ENCODE results near the gene DNAH17. TPM values are rescaled to one million over a fixed set of nuclear protein-coding genes. Genes with fewer than 3 reads are reported as not detected.

DNAH17 gene
- total and polyA plus RNA-seq, 2 of the 13 experiments (the other 11 are each of a cell fraction or from before 2014, with no cell fraction given): 0.86 to 1.6 TPM

DNA sequence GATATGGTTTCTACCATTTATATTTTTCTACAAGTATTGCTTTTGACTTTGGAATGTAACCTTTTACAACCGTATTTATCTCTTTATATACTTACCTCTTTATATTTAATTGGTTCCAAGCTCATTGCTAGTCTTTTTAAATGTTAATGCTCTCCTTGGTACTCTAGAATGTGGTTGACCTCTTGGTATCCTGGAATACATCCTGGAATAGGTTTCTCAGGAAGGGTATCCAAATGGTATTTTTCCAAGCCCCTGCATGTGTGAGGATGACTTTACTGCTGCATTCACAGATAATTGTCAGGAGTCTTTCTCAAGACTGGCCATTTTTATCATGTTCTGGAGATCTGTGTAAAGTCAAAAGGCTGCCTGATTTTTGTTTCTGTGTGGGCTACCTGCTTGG lies 30.2 kb downstream of the DNAH17 start:
- H2AFZ ChIP-seq (ENCODE audit: low read length): no peak overlapping the region
- no peaks in the 10 kb centered on the region for H3K79me2 ChIP-seq (ENCODE audit: insufficient read depth, low read length)
- ChIA-PET CTCF (ENCODE audit: low intra/inter-chr PET ratio, low total read pairs) (no interaction called here), POLR2A (no interaction called here)
- FAIRE-seq: no peak
- in situ Hi-C loops (cut with HindIII; ENCODE audit: extremely low pct_ligation_motif_present, low pct_unique_long_range_greater_than_20kb) (no loop called here), intact Hi-C loops (cut with micrococcal nuclease; ENCODE audit: unreplicated experiment) (no loop called here)
- WGBS (ENCODE audit: low lambda C conversion rate): 69% methylated on average over 1 of the region's 1 CpG
- H3K4me1 ChIP-seq (ENCODE audit: insufficient read depth, low read length): no peaks in the 10 kb centered on the region
- BruUV-seq (replicated peaks): no TSS peak
- ATAC-seq: no peak
- TF ChIP-seq FOSL2 (CRISPR knock-in tag; IDR thresholded peaks at IDR 0.05) (no peak), ZNF549 (CRISPR knock-in tag; IDR thresholded peaks at IDR 0.05) (no peak), MXI1 (IDR thresholded peaks at IDR 0.05; ENCODE audit: borderline replicate concordance, low read depth, low read length) (no peak), TBX3 (IDR thresholded peaks at IDR 0.05; ENCODE audit: borderline replicate concordance) (no peak)
- TF ChIP-seq, protein P1, sequence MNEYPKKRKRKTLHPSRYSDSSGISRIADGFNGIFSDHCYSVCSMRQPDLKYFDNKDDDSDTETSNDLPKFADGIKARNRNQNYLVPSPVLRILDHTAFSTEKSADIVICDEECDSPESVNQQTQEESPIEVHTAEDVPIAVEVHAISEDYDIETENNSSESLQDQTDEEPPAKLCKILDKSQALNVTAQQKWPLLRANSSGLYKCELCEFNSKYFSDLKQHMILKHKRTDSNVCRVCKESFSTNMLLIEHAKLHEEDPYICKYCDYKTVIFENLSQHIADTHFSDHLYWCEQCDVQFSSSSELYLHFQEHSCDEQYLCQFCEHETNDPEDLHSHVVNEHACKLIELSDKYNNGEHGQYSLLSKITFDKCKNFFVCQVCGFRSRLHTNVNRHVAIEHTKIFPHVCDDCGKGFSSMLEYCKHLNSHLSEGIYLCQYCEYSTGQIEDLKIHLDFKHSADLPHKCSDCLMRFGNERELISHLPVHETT (CRISPR knock-in tag; conservative IDR thresholded peaks at IDR 0.05): no peak
- TF ChIP-seq, protein P2, sequence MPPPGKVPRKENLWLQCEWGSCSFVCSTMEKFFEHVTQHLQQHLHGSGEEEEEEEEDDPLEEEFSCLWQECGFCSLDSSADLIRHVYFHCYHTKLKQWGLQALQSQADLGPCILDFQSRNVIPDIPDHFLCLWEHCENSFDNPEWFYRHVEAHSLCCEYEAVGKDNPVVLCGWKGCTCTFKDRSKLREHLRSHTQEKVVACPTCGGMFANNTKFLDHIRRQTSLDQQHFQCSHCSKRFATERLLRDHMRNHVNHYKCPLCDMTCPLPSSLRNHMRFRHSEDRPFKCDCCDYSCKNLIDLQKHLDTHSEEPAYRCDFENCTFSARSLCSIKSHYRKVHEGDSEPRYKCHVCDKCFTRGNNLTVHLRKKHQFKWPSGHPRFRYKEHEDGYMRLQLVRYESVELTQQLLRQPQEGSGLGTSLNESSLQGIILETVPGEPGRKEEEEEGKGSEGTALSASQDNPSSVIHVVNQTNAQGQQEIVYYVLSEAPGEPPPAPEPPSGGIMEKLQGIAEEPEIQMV (CRISPR knock-in tag; IDR thresholded peaks at IDR 0.05; ENCODE audit: low read depth): no peak
- no peak overlapping the region for H3K4me2 ChIP-seq (ENCODE audit: low read depth, low read length)
- H3K9ac ChIP-seq (ENCODE audit: insufficient read depth, low read depth, low read length): no peak overlapping the region
- no peak for DNase-seq (ENCODE audit: low spot score)
- H3K9me3 ChIP-seq (ENCODE audit: low read length): no peaks in the 10 kb centered on the region
- no peak overlapping the region for H3K4me3 ChIP-seq (replicated peaks in 1 of 3; ENCODE audit: insufficient read depth in 1 of 3, low read depth in 2 of 3, low read length in 3 of 3)
- no peaks in the 10 kb centered on the region for H3K27me3 ChIP-seq (ENCODE audit: control insufficient read depth in 1 of 2, insufficient read depth in 2 of 2, low read length in 2 of 2)
- no peaks in the 10 kb centered on the region for H4K20me1 ChIP-seq (ENCODE audit: insufficient read depth, low read length)
- H3K36me3 ChIP-seq (replicated peaks in 1 of 2; ENCODE audit: control insufficient read depth in 1 of 2, insufficient read depth in 2 of 2, low read length in 2 of 2): no peaks in the 10 kb centered on the region
- no peak overlapping the region for H3K27ac ChIP-seq (ENCODE audit: extremely low read length, insufficient read depth, low read length)

DNA sequence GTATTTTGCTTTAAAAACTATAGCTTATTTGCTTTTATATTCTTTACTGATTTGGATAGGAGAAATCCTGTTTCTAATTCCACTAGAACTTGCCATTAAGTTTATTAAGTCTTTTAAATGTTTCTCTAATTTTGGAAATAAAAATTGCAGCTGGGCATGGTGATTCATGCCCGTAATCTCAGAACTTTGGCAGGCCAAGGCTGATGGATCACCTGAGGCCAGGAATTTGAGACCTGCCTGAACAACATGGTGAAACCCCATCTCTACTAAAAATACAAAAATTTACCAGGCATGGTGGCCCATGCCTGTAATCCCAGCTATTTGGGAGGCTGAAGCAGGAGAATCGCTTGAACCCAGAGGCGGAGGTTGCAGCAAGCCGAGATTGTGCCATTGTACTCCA lies 30.7 kb downstream of the DNAH17 start:
- in situ Hi-C loops (cut with HindIII; ENCODE audit: extremely low pct_ligation_motif_present, low pct_unique_long_range_greater_than_20kb) (no loop called here), intact Hi-C loops (cut with micrococcal nuclease; ENCODE audit: unreplicated experiment) (no loop called here)
- no peaks in the 10 kb centered on the region for H4K20me1 ChIP-seq (ENCODE audit: insufficient read depth, low read length)
- no peak overlapping the region for H3K27ac ChIP-seq (ENCODE audit: extremely low read length, insufficient read depth, low read length)
- no peaks in the 10 kb centered on the region for H3K9me3 ChIP-seq (ENCODE audit: low read length)
- POLR2A ChIA-PET: no interaction called here
- no peak overlapping the region for H3K4me3 ChIP-seq (replicated peaks in 1 of 3; ENCODE audit: insufficient read depth in 1 of 3, low read depth in 2 of 3, low read length in 3 of 3)
- FAIRE-seq: no peak
- H3K4me2 ChIP-seq (ENCODE audit: low read depth, low read length): no peak overlapping the region
- H2AFZ ChIP-seq (ENCODE audit: low read length): no peak overlapping the region
- DNase-seq (ENCODE audit: low spot score): no peak
- no peaks in the 10 kb centered on the region for H3K27me3 ChIP-seq (ENCODE audit: control insufficient read depth in 1 of 2, insufficient read depth in 2 of 2, low read length in 2 of 2)
- no peak for ATAC-seq
- 84% methylated on average over 4 of the region's 4 CpGs for WGBS (ENCODE audit: low lambda C conversion rate)
- H3K79me2 ChIP-seq (ENCODE audit: insufficient read depth, low read length): no peaks in the 10 kb centered on the region
- no peak overlapping the region for H3K9ac ChIP-seq (ENCODE audit: insufficient read depth, low read depth, low read length)
- no TSS peak for BruUV-seq (replicated peaks)
- H3K36me3 ChIP-seq (replicated peaks in 1 of 2; ENCODE audit: control insufficient read depth in 1 of 2, insufficient read depth in 2 of 2, low read length in 2 of 2): no peaks in the 10 kb centered on the region
- CTCF ChIA-PET (ENCODE audit: low intra/inter-chr PET ratio, low total read pairs): no interaction called here
- no peaks in the 10 kb centered on the region for H3K4me1 ChIP-seq (ENCODE audit: insufficient read depth, low read length)
- TF ChIP-seq RFXAP (CRISPR knock-in tag; IDR thresholded peaks at IDR 0.05; ENCODE audit: borderline replicate concordance) (no peak), MZF1 (CRISPR knock-in tag; IDR thresholded peaks at IDR 0.05; ENCODE audit: borderline replicate concordance) (no peak), ZIK1 (CRISPR knock-in tag; IDR thresholded peaks at IDR 0.05; ENCODE audit: borderline replicate concordance, low read depth) (no peak), SP140L (CRISPR knock-in tag; IDR thresholded peaks at IDR 0.05; ENCODE audit: borderline replicate concordance) (no peak), ZNF550 (CRISPR knock-in tag; IDR thresholded peaks at IDR 0.05; ENCODE audit: borderline replicate concordance) (no peak), ARNTL (CRISPR knock-in tag; IDR thresholded peaks at IDR 0.05) (no peak), HES4 (CRISPR knock-in tag; IDR thresholded peaks at IDR 0.05; ENCODE audit: borderline replicate concordance) (no peak)
- TF ChIP-seq, protein P3, sequence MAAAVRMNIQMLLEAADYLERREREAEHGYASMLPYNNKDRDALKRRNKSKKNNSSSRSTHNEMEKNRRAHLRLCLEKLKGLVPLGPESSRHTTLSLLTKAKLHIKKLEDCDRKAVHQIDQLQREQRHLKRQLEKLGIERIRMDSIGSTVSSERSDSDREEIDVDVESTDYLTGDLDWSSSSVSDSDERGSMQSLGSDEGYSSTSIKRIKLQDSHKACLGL (CRISPR knock-in tag; IDR thresholded peaks at IDR 0.05): no peak
- TF ChIP-seq, protein P4, sequence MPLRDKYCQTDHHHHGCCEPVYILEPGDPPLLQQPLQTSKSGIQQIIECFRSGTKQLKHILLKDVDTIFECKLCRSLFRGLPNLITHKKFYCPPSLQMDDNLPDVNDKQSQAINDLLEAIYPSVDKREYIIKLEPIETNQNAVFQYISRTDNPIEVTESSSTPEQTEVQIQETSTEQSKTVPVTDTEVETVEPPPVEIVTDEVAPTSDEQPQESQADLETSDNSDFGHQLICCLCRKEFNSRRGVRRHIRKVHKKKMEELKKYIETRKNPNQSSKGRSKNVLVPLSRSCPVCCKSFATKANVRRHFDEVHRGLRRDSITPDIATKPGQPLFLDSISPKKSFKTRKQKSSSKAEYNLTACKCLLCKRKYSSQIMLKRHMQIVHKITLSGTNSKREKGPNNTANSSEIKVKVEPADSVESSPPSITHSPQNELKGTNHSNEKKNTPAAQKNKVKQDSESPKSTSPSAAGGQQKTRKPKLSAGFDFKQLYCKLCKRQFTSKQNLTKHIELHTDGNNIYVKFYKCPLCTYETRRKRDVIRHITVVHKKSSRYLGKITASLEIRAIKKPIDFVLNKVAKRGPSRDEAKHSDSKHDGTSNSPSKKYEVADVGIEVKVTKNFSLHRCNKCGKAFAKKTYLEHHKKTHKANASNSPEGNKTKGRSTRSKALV (CRISPR knock-in tag; IDR thresholded peaks at IDR 0.05): no peak

Data from HepG2 (cell line).